UCSD-AML1 (cell line): ENCODE data around the gene HAND1.
A peak's percentile ranks its signal among the peaks of the same experiment; 100 is the strongest.

Source experiments
- DNase-seq: peaks from one replicate; lab custom pipeline; 2025; ENCODE audit not compliant: unreplicated experiment; lab: John Stamatoyannopoulos, UW

Gene HAND1

DNA sequence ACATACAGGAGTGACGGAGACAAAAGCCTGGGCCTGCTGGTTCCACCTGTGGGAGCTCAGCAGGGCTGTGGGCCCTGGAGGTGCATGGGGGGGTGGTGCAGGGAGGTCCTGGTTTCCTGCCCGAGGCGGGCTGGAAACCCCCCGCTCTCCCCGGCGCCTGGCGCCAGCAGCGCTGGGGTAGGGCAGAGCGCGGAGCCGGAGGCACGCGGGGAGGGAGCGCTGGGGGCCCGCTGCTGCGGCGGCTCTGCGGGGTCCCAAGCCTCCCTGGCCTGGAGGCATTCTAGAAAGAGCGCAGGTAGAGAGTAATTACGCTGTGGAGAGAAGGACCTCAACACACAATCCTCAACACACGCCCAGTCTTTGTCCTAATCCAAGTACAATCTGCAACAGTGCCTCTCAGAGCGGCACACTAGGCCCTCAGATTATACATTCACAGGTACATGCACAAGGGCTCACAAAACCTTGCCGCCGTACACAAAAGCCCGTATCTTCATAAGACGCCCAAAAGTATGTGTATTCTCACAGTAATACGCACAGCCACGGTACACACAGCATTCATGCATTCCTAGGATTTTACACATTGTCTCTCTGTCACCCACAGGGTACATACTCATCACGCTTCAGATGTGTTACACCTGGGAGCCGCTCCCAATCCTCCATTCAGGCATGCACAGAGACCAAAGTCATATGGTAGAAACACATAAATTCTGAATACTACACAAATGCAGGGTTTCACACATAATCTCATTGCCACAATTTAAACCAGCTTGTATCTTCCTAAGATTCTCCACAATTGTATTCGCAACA lies 2.1 kb upstream of the HAND1 start:
- no peak for DNase-seq

DNA sequence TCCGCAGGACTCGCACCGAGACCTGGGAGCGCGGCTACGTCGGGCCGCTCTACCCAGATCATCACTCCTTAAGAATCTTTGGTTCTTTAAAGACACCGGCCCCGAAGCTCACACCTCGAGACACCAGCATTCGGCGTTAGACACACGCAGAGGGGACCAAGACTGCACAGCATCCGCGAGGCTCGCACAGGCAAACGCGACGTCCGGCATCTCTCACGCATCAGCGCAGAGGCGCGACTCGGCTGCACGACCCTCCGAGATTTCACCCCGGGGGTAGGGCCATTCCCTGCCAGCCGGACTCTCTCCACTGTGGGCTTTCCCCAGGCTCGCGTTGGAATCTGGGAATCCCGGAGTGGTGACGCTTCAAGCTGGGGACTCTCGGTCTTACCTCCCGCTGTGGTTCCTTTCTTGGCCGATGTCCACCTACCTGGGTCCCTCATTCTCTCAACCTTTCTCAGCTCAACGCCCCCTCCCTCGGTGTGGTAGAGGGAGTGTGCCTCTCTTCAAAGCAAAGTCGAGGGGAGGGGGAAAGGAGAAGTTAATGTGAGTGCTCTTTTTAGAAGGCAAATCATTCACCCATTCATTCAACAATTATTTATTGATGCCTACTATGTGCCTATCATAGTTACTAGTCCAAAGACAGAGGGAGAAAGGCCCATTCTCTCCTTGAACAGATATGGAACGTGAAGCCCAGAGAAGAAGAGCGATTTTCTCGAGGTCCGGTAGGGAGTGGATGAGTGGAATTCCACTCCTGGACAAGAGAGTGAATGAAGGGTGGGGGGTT lies 1.3 kb upstream of the HAND1 start:
- DNase-seq = no peak

DNA sequence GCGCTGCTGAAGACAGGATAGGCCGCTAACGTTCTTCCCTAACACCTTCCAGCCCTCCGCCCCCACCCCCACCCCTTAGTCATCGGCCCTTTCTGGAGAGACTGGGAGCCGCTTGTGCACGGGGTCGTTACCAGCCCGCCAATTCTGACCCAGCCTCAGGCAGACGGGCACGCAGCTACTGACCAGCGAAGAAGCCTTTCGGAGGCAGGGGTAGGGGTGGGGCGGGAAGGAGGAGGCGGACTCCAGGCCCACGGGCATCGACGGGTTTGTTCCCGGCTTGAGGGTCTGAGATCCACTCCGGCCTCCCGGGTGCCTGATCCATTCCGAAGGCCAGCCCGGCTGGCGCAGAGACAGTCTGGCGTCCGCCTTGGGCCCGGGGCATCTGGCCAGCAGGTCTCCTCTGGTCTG lies 729 bp upstream of the HAND1 start:
- no peak for DNase-seq

DNA sequence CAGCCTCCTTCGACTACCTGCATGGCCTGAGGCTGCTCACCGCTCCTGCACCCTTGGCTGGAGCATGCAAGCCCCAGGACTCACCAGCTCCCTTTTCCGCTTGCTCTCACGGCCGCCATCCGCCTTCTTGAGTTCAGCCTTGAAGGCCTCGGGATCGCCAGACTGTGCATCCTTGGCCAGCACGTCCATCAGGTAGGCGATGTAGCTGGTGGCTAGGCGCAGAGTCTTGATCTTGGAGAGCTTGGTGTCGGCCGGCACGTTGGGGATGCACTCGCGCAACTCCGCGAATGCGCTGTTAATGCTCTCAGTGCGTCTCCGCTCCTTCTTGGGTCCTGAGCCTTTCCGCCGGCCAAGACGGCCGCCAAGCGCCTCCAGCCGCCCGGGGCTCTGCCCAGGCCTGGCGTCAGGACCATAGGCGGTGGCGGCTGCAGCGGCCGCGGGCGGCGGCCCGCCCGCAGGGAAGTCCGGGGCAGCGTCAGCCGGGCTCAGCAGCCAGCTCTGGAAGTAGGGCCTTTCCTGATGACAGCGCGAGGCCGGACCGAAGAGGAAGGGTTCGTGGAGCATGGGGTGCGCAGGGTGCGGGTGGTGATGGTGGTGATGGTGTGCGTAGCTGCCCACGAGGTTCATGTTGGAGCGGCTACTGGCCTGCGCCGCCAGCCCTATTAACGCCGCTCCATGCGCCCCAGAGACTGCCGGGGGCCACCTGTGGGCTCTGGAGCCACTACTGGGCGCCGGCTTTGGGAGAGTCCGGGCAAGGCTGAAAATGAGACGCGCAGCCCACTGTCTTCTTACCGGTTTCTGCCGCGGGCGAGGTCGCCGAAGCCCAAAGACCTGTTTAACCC lies 424 bp downstream of the HAND1 start:
- DNase-seq = no peak

DNA sequence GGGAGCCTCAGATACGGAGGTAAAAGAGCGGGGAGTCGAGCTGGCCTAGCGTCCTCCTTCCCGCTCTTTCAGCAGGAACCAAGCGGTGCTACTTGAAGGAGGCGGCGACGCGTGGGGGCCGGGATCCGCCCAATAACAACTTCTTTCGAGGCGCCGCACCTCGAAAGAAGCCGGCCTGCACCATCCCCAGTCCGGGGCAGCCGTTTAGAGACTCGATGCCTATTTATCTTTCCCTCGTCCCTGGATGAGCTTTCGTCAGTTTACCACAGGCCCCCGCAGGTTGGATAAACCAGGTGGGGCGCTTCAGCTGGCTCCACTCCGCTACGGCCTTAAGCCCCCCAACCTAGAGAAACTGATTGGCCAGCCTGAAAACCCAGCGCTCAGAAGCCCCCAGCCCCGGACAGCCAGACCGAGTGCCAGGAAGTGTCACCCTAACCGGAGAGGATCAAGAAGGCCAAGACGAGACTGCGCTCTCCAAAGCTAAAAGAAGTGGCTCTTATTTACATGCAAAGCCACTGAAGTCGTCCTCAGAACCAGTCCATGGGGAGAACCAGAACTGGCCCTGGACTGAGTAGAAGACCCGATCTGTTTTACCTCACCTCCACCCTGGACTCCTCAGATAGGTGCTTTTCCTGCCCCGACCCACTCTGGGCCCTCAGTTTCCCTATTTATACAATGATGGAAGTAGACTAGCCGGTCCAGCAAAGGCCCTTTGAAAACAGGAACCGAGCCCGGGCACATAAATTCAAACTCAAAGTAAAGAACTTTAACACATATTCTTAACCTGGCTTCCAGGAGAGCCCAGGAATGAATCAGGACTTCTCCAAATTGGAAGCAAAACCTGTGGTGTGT lies 1.4 kb downstream of the HAND1 start:
- DNase-seq = no peak

DNA sequence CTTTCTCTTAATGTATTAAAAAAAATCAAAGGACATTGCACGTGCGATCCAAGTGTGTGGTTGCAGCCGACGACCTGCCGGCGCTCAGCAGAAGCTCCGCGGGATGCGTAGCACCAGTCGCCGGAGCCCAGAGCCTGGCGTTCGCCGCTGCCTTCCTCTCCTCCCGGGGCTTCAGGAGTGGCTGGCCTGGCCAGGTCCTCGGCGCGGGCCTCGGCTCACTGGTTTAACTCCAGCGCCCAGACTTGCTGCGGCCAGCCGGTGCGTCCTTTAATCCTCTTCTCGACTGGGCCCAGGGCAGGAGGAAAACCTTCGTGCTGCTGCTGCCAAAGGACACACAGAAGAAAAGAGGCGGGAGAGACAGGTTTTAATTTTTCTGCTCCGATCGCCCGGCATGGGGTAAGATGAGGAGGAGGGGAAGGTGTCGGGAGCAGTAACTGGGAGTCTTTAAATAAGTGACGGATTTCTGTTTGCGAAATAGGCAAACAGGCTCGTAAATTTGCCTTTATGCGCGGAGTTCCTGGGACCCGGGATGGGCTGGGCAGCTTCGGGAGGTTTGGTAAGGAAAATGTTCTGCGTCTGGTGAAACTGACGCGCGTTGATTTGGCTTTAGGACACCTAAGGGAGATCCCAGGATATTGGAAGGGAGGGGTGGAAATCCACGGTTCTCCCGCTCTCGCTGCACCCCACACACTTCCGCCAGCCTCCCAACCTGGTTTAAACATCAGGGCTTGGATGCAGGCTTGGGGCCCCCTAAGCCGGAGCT lies 2.3 kb downstream of the HAND1 start:
- no peak for DNase-seq

DNA sequence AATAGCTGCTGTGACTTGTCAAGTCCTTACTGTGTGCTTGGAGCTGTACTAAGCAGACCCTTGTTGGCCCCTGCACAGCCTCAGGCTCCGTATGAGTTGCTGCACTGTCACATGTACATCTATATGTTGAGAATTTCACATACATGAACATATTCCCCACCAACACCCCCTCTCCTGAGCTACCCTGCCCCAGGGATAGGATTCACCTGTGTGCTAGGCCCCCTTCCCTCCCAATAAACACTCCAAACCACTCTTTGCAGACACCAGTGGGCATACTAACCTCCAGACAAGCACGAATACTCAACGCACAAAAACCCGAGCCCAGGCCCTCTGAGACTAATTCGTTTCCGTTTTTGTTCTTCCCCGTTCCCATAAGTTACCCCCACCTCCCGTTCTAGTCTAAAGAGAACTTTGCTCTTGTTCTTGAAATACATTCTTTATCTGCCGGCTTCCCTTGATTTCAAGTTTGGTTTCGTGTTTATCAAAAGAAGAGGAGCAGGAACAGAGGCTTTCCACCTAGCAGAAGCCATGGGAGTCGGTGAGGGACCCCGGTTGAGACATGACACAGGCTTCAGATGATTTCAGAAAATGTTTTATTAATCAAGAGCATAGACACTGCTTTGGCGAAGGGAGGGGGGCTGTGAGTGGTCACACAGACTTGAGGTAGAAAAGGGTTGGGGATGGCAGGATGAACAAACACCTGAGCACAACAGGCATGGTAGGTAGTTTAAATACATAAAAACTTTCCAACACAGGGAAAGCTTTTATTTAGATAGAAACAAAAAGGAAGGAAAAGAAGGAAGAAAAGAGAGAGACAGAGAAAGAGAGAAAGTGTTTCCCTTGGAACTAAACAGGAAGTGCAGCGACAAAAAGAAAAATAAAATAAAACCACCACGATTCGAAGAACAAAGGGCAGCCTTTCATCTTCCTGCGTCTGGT lies 3.4 kb downstream of the HAND1 start:
- no peak for DNase-seq

DNA sequence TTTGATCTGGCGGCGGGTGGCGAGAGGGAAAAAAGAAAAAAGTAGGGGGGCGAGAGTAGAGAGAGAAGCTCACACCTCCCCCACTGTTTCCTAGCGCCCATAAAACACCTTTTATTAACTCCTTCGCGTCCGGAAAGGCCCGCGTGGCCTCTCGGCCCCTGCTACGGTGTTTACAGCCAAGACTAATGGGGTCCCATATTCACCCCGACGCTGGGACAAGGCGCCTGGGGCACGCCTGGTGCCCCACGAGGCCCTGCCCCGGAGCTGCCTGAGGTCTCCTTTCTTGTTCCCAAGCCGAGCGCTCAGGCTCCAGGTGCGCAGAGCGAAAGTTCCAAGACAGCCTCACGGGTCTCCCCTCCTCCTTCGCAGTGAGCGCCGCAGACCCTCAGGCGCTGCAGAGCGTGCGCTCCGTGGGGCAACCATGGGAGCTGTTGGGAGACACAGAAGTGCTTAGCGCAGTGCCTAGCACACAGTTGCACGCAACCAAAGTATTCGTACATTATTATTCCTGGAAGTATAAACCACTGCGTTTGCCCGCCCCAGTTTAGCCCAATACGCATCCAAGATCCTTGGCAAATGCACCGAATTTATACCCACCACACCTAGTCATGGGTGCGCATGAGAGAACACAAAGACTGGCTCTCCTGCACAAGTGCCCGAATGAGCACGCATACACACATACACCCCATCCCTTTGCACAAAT lies 4.3 kb downstream of the HAND1 start:
- DNase-seq = no peak

DNA sequence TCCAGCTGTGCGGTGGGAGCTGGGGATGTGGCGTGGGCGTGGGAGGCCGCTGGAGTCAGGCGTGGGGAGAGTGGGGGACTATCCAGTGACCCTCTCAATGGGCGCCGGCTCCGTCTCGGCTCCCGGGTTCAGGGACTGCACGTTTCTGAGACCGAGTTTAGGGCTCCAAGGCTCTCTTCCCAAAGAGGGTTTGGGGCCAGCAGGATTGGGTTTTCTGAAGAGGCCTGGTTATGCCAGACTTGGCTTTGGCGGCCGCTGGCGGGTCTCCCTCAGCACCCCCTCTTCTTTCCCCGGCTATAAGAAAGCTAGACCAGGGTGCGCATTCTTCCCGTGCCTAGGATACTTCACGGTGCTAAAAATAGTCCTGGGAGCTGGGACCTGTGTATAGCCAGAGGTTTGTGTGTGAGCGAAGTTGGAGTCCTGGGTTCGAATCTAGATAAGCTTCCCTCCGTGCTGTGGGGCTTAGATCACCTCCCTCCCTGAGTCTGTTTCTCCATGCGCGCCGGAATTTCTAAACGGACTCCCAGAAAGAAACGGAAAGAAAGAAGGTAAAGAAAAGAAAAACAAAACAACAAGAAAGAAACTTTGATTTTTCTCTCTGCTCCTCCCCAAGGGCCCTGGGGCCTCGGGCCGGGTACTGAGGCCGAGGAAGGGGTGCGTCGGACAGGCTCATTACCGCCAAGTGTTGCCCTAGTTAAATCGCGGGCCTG lies 5.0 kb downstream of the HAND1 start:
- no peak for DNase-seq

DNA sequence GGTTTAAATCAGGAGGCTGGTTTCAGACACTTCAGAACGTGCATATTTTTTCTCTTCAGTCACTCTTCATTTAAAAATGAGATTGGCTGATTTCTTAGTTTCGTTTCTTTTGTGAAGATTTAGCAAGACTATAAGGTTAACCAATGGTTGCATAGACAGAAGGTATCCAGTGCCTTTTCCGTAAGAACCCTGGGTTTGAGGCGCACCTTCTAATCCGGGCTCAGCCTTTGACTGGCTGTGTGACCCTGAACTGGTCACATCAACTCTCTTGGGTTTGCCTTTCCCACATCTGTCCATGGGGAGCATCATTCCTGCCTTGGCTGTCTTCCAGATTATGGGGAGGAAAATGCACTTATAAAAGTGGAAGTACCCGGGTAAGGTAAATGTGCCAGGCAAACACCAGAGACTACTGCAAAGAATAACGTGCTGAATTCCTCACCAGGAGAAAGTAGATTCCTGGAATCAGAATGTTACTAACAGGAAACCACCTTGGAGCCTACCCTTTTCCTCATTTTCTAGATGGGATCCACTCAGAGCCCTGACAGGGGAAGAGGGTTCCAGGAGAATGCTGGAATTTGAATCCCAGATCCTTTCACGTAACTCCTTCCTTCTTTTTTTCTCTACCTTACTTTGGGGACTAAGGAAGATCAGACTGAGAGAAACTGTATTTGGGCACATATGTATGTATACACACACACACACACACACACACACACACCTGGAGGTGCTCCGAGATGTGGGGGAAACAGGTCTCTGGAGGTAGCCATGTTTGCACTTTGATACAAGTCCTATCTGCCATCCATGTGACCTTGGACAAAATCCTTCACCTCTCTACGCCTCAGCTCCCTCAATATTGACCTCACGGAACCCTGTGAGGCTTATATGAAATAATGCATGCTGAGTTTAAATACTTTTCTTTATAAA lies 6.8 kb downstream of the HAND1 start:
- no peak for DNase-seq

DNA sequence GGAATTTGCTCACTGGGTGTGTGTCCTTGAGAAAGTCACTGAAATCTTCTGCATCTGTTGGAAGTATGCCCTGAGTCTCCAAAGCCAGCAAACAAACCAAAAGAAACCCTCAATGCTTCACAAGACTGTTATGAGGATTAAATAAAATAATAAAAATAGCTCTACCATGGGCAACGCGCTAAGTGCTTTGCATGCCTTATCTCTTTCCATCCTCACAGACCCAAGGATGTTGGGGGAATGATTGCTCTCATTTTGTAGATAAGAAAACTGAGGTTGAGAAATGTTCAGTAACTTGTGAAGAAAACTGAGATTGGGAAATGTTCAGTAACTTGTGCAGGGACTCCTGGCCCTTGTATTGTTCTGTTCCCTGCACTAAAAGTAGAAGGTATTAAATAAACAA lies 7.9 kb downstream of the HAND1 start:
- DNase-seq = no peak

DNA sequence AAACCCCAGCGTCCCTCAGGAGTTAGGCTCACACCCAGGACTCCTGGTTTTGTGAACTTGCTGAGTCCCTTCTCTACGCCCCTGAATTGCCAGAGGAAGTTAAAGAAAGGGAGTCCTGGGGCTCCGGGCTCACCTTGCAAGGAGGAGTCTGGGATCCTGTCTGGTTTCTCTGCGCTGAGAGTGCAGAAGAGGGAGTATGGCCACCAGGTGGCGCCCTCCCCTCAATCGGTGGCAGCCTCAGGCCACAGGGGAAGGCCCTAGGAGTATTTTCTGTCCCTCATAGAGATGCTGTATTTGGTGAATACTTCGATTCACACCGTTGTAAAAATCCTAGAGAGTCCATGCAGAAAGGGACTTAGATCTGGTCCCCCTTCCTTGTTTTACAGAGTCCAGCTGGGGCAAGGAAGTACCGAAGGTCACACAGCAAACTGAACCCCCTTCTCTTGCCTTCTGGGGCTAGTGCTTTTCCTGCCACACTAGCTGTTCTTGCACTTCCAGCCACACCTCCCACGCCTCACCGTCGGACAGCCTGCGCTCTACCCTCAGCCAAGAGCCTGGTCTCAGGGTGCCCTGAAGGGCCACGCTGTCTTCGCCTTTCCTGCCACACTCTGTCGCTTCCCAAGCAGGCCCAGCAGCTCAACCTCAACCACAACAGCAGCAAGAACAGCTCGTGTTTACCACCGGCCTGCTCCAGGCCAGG lies 10.2 kb downstream of the HAND1 start:
- peak; percentile 69 for DNase-seq

DNA sequence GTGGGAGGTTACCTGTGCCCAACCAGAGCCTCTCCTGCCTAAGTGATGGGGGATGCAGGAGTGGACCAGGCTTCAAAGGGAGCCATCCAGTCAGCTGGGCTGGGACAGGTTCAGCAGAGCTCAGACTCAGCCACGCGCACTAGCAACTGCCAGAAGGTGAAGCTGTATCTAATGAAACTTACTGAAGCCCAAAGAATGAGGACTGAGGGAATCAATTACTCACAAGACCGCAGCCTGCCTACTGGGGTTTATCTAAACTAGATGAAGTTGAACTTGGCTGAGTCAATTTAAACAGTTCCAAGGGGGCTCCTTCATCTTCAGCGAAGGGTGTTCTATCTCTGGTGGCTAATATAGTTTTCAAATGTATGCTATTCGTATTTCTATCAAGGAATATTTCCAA lies 11.4 kb downstream of the HAND1 start:
- no peak for DNase-seq

DNA sequence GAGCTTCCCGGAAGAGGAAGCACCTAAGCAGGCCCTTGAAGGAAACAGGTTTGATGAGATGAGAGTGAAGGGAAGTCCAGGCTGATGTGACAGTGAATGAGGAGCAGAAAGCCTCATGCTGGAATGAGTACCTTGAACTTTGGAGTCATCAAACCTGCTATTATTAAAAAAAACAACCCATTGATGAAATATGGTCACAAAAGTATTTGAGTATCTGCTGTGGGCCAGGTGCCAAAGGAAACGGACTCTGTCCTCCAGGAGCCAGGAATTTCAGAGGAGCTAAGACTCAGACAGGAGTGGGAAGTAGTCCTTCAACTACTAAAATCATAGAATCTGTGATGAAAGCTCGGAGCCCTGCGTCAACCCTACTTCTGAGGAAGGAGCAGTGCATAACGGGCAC lies 11.9 kb downstream of the HAND1 start:
- no peak for DNase-seq

DNA sequence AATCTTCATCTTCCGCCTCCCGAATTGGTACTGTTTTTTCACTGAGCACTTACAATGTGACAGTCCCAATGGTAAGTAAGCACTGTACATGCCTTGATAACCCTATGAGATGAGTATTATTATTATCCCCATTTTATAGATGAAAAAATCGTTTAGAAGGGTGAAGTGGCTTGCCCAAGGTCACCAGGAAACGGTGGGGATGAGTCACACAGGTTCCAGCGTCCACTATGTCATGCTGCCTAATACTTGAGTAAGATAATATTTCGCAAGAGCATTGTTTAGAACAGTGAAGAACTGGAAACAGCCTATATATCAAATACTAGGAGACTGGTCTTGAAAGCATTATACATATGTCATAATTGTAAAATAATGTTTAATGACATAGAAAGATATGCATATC lies 12.9 kb downstream of the HAND1 start:
- DNase-seq = no peak

DNA sequence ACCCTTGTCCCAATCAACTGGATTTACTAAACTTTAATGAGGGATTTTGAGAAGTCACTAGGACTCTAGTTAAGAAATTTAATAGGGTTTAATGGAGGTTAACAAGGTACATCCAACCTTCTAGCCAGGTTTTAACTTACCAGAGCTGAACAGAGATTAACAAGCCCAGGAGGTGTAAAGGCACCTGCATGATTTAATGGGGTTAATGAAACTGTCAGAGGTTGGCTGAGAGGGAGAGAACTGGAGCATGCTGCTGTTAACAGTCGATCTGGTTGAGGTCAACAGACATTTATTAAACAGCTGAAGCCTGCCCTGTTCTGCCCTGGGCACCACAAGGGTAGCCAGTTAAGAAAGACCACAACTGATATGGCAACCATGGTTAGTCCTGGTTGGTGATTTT lies 13.6 kb downstream of the HAND1 start:
- no peak for DNase-seq
